Measurements from ENCODE around the gene VPS37D.

GRCh38 chr7:73669858-73670385 is 2.3 kb downstream of the VPS37D start:
- TF ChIP-seq TARDBP (IDR thresholded peaks at IDR 0.05) (no peak), FOXM1 (IDR thresholded peaks at IDR 0.05; ENCODE audit: borderline replicate concordance) (no peak), BHLHE40 (IDR thresholded peaks at IDR 0.05; ENCODE audit: borderline replicate concordance) (no peak), HDGF (IDR thresholded peaks at IDR 0.05; ENCODE audit: borderline replicate concordance) (no peak), SP1 (IDR thresholded peaks at IDR 0.05) (no peak), L3MBTL2 (conservative IDR thresholded peaks at IDR 0.05) (no peak), ARNT (IDR thresholded peaks at IDR 0.05) (no peak), ELF4 (IDR thresholded peaks at IDR 0.05) (no peak), FOXK2 (IDR thresholded peaks at IDR 0.05) (no peak)
